Activated T-helper 2 cell treated with anti-CD3 and anti-CD28 coated beads, Interferon-gamma antibody, Interleukin-2, Interleukin-4, amounts not matched to agents 10 μg/mL and 5 μg/mL and 100 μg/mL, durations not matched to agents 14 hours and 24 hours and 36 hours (primary cell): Measurements from ENCODE around the gene MAMDC4. TPM values are rescaled to one million over a fixed set of nuclear protein-coding genes. Genes with fewer than 3 reads are reported as not detected.

Experiments used
- DNase-seq: peaks from one replicate; pipeline ENCODE4 v3.0.0; 2021; ENCODE audit warnings: low spot score
- H3K27ac Mint-ChIP-seq: one replicate; pipeline ENCODE4 v1.8.0; 2021; ENCODE audit warnings: mixed read lengths
- H3K27me3 Mint-ChIP-seq: one replicate; pipeline ENCODE4 v1.8.0; 2021; ENCODE audit warnings: low read depth, mixed read lengths
- H3K36me3 Mint-ChIP-seq: one replicate; pipeline ENCODE4 v1.8.0; 2021; ENCODE audit warnings: low read depth, mixed read lengths
- H3K4me1 Mint-ChIP-seq: one replicate; pipeline ENCODE4 v1.8.0; 2021; ENCODE audit warnings: low read depth, mixed read lengths
- H3K4me3 Mint-ChIP-seq: one replicate; pipeline ENCODE4 v1.8.0; 2021; ENCODE audit warnings: low read depth, mild to moderate bottlenecking, moderate library complexity, mixed read lengths
- H3K9me3 Mint-ChIP-seq: one replicate; pipeline ENCODE4 v1.8.0; 2021; ENCODE audit warnings: mixed read lengths
- intact Hi-C: fragments of 100-400 bp; cut with micrococcal nuclease; formaldehyde crosslinking; loops from one replicate; pipeline ENCODE4 v1.15.1; 2023
- total RNA-seq: library from RNA; stranded (reverse); gene quantifications from 2 replicates; pipeline ENCODE4 v1.2.3, GENCODE V29; 2022

MAMDC4 gene
- total RNA-seq, 1 donor from 2014 or later = 21.0 TPM

GRCh38 chr9:136853596-136854112 lies 1.5 kb downstream of the MAMDC4 start:
- Mint-ChIP-seq H3K4me3 (no peak overlapping the region), H3K27ac (no peak overlapping the region), H3K9me3 (no peaks in the 10 kb centered on the region), H3K36me3 (peaks cover 14% of the 10 kb centered on the region), H3K4me1 (peaks cover 1% of the 10 kb centered on the region), H3K27me3 (no peaks in the 10 kb centered on the region)
- intact Hi-C loops = no loop called here
- DNase-seq = no peak

- H3K4me1 Mint-ChIP-seq = peaks cover 1% of the 10 kb centered on the region
- no peak for DNase-seq
- H3K4me3 Mint-ChIP-seq = no peak overlapping the region
- no peaks in the 10 kb centered on the region for H3K27me3 Mint-ChIP-seq
- H3K36me3 Mint-ChIP-seq = peaks cover 14% of the 10 kb centered on the region
- no peaks in the 10 kb centered on the region for H3K9me3 Mint-ChIP-seq
- H3K27ac Mint-ChIP-seq = no peak overlapping the region
- intact Hi-C loops = no loop called here
Measured at GRCh38 chr9:136854113-136854841, 2.1 kb downstream of the MAMDC4 start.

GRCh38 chr9:136854842-136855460 lies 2.8 kb downstream of the MAMDC4 start:
- DNase-seq = no peak
- peaks cover 14% of the 10 kb centered on the region for H3K36me3 Mint-ChIP-seq
- H3K27ac Mint-ChIP-seq = no peak overlapping the region
- peaks cover 1% of the 10 kb centered on the region for H3K4me1 Mint-ChIP-seq
- H3K4me3 Mint-ChIP-seq = no peak overlapping the region
- H3K9me3 Mint-ChIP-seq = no peaks in the 10 kb centered on the region
- H3K27me3 Mint-ChIP-seq = no peaks in the 10 kb centered on the region
- intact Hi-C loops = no loop called here

- H3K36me3 Mint-ChIP-seq = peaks cover 15% of the 10 kb centered on the region
- no peak overlapping the region for H3K4me3 Mint-ChIP-seq
- no peaks in the 10 kb centered on the region for H3K4me1 Mint-ChIP-seq
- no peaks in the 10 kb centered on the region for H3K9me3 Mint-ChIP-seq
- no peaks in the 10 kb centered on the region for H3K27me3 Mint-ChIP-seq
- no peak overlapping the region for H3K27ac Mint-ChIP-seq
- intact Hi-C loops = no loop called here
- no peak for DNase-seq
Measured at GRCh38 chr9:136855461-136856078, 3.4 kb downstream of the MAMDC4 start.

GRCh38 chr9:136856079-136856476 lies 3.9 kb downstream of the MAMDC4 start:
- Mint-ChIP-seq H3K4me1 (no peaks in the 10 kb centered on the region), H3K27me3 (no peaks in the 10 kb centered on the region), H3K27ac (no peak overlapping the region), H3K36me3 (peaks cover 11% of the 10 kb centered on the region), H3K9me3 (no peaks in the 10 kb centered on the region), H3K4me3 (no peak overlapping the region)
- no peak for DNase-seq
- intact Hi-C loops = no loop called here

- intact Hi-C loops = no loop called here
- no peaks in the 10 kb centered on the region for H3K4me1 Mint-ChIP-seq
Measured at GRCh38 chr9:136856541-136857141, 4.5 kb downstream of the MAMDC4 start.

GRCh38 chr9:136857166-136857565 lies 5.0 kb downstream of the MAMDC4 start:
- Mint-ChIP-seq H3K27me3 (no peaks in the 10 kb centered on the region), H3K27ac (no peak overlapping the region), H3K4me3 (no peak overlapping the region), H3K36me3 (peaks cover 9% of the 10 kb centered on the region), H3K4me1 (no peaks in the 10 kb centered on the region), H3K9me3 (no peaks in the 10 kb centered on the region)
- intact Hi-C loops = no loop called here
- no peak for DNase-seq

More at GRCh38 chr9:136856541-136857141, 4.5 kb downstream of the MAMDC4 start:
- Mint-ChIP-seq H3K9me3 (no peaks in the 10 kb centered on the region), H3K27ac (no peak overlapping the region), H3K36me3 (peaks cover 6% of the 10 kb centered on the region), H3K4me3 (no peak overlapping the region), H3K27me3 (no peaks in the 10 kb centered on the region)
- DNase-seq = no peak

- no peaks in the 10 kb centered on the region for H3K9me3 Mint-ChIP-seq
- DNase-seq = no peak
- H3K4me1 Mint-ChIP-seq = no peaks in the 10 kb centered on the region
- no peak overlapping the region for H3K27ac Mint-ChIP-seq
- peaks cover 13% of the 10 kb centered on the region for H3K36me3 Mint-ChIP-seq
- no peaks in the 10 kb centered on the region for H3K27me3 Mint-ChIP-seq
- intact Hi-C loops = no loop called here
- no peak overlapping the region for H3K4me3 Mint-ChIP-seq
Measured at GRCh38 chr9:136857581-136858412, 5.7 kb downstream of the MAMDC4 start.

GRCh38 chr9:136858452-136858843 lies 6.3 kb downstream of the MAMDC4 start:
- H3K36me3 Mint-ChIP-seq = peaks cover 18% of the 10 kb centered on the region
- intact Hi-C loops = no loop called here
- no peaks in the 10 kb centered on the region for H3K9me3 Mint-ChIP-seq
- H3K27ac Mint-ChIP-seq = no peak overlapping the region
- H3K27me3 Mint-ChIP-seq = no peaks in the 10 kb centered on the region
- no peaks in the 10 kb centered on the region for H3K4me1 Mint-ChIP-seq
- no peak for DNase-seq
- no peak overlapping the region for H3K4me3 Mint-ChIP-seq

- Mint-ChIP-seq H3K9me3 (no peaks in the 10 kb centered on the region), H3K4me3 (no peak overlapping the region), H3K36me3 (peaks cover 25% of the 10 kb centered on the region), H3K27me3 (no peaks in the 10 kb centered on the region), H3K4me1 (peaks cover 3% of the 10 kb centered on the region), H3K27ac (no peak overlapping the region)
- DNase-seq = no peak
- intact Hi-C loops = no loop called here
Measured at GRCh38 chr9:136858844-136859757, 7.0 kb downstream of the MAMDC4 start.

GRCh38 chr9:136860529-136860928 lies 8.4 kb downstream of the MAMDC4 start:
- Mint-ChIP-seq H3K27ac (no peak overlapping the region), H3K27me3 (no peaks in the 10 kb centered on the region), H3K9me3 (no peaks in the 10 kb centered on the region), H3K4me3 (no peak overlapping the region), H3K4me1 (peaks cover 9% of the 10 kb centered on the region), H3K36me3 (peaks cover 28% of the 10 kb centered on the region)
- intact Hi-C loops = no loop called here
- no peak for DNase-seq
